Fibroblast of the conjunctiva (primary cell): ENCODE data around the gene C1QB.
"Not testable (repeated sequence)": the region's sequence is repeated elsewhere in the genome, so short reads cannot be mapped to it uniquely, and the experiment has no call there.

ENCODE experiments used
- DNase-seq: peaks from one replicate; pipeline ENCODE4 v3.0.0-alpha.2; 2010; ENCODE audit warnings: low read depth

The C1QB gene

GRCh38 chr1:22696610-22697009 is 43.6 kb downstream of the C1QB start:
- DNase-seq, result no peak

GRCh38 chr1:22697980-22698379 is 44.9 kb downstream of the C1QB start:
- no peak for DNase-seq

GRCh38 chr1:22699681-22700520 is 46.9 kb downstream of the C1QB start:
- no peak for DNase-seq

DNA sequence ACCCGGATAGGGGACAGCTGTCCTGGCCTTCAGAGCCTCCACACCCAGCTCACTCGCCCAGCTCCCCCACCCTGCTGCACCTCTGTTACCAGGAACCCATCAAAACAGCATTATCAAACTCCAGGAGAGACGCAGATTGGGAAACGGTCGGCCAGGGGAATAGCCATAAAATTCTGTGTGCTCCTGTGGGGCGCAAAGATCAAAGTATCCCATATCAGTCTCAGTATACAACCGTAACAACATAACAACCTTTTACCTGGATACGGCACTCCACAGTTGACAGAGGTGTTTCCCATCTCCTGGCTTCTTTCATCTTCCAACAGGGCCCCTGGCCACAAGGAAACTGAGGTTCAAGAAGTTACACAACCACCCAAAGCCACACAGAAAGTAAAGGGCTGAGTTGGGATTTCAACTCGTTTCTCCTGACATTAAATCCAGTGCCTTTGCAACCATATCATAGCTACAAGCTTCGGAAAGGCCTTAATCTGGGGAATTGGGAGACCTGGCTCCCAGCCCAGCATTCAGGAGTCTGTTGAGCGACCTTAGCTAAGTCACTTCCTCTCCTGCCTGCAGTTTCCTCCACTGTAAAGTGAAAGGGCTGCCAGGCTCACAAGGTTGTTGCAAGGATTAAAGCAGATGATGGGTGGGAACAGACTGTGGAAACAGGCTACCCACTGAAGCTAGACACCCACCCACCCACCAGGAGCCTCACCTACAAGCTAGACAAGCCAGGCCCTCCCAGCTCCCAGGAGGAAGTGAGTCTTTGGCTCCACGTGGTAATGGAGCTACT is 49.5 kb downstream of the C1QB start:
- no peak for DNase-seq

GRCh38 chr1:22704440-22705067 is 51.5 kb downstream of the C1QB start:
- peak; percentile 79 for DNase-seq

DNA sequence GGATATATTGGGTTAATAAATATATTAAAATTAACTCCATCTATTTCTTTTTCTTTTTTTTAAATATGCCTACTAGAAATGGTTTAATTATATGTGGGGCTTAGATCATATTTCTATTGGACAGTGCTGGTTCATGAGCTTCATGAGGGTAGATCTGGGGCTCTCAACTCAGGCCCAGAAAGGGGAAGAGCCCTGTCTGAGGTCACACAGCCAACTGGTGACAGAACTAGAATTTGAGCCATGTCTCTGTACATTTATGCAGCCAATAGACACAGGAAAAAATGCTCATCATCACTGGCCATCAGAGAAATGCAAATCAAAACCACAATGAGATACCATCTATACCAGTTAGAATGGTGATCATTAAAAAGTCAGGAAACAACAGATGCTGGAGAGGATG is 52.5 kb downstream of the C1QB start:
- DNase-seq, result no peak

DNA sequence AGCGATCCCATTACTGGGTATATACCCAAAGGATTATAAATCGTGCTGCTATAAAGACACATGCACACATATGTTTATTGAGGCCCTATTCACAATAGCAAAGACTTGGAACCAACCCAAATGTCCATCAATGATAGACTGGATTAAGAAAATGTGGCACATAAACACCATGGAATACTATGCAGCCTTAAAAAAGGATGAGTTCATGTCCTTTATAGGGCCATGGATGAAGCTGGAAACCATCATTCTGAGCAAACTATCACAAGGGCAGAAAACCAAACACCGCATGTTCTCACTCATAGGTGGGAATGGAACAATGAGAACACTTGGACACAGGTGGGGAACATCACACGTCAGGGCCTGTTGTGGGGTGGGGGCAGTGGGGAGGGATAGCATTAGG is 53.1 kb downstream of the C1QB start:
- DNase-seq, result not testable (repeated sequence)

DNA sequence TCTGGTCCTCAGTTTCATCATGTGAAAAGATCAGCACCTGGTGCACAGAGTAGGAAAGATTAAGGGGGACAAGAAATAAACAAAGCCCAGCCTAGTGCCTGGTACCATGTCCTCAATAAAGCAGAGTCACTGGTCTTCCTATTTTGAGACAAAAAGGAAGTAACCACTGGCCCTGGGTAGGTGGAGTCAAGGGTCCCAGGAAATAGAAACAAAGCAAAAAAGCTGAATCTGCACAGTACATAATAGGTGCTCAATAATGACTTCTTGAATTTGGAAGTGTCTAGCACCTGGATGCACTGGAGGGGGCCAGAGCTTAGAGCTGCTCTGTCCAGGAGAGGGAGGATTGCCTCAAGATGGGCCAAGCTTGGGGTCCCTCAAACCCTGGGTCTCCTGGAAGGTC is 55.7 kb downstream of the C1QB start:
- DNase-seq, result no peak

DNA sequence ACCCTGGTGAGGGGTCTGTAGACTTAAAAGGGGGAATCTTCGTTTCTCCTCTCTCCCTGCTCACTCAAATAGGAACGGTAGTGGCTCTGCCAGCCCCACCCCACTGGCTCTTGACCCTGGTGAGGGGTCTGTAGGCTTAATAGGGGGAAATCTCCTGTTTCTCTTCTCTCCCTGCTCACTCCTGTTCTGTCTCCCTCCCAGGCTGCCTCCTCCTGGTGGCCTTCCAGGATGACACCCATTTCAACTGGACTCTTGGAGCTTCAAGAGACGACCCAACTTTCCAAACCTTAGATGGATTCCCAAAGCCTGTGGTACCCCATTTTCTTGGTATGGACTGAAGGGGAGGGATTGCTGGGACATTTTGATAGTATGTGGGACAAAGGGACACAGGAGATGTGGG is 56.2 kb downstream of the C1QB start:
- no peak for DNase-seq

- no peak for DNase-seq
These were observed 57.1 kb downstream of the C1QB start for GRCh38 chr1:22709891-22710700.

DNA sequence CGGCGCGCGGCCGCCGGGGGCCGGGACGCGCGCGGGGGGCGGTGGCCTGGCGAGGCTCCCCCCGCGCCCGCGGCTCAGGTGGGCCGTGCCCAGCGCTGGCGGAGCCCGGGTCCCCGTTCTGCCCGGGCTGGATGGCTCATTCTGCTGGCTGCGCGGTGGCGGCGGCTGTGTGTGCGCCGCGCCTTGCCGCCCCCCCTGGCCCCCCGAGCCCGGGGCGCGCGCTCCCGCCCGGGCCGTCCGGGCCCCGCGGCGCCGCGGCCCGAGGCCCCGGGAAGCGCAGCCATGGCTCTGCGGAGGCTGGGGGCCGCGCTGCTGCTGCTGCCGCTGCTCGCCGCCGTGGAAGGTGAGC is 57.6 kb downstream of the C1QB start, which contains the start of gene EPHB2:
TSS of gene EPHB2 (plus strand) at position 139 of the 349 bp plus-strand sequence. CDS start at position 283, 144 bp downstream.
- no peak for DNase-seq

DNA sequence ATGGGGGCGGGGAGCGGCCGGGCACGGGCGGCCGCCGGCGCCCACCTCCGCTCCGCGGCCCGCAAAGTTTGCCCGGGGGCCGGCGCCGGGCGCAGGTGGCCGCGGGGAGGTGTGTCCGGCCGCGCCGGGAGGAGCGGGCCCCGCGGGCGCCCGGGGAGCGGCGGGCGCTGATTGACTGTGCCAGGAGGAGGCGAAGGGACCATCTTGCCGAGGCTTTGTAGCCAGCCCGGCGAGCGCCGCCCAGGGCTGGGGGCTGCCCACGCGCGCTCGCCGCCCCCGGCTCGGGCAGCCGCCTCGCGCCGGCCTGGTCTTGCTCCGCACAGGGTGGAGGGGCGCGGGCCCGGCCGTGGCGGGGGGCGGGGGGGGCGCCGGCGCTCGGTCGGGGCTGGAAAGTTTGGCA is 58.0 kb downstream of the C1QB start:
- DNase-seq, result no peak
